Activated T-cell treated with anti-CD3 and anti-CD28 coated beads, Interleukin-2, amount 50 U/mL, for 24 hours (primary cell): Measurements from ENCODE around the gene STAM2.

Experiments
- DNase-seq: peaks from one replicate; pipeline ENCODE4 v3.0.0-alpha.2; 2020
- H3K27ac Mint-ChIP-seq: 2 replicates; pipeline ENCODE4 v1.8.0; 2020; ENCODE audit warnings: mild to moderate bottlenecking, mixed read lengths
- H3K27me3 Mint-ChIP-seq: 2 replicates; pipeline ENCODE4 v1.8.0; 2020; ENCODE audit warnings: mixed read lengths
- H3K36me3 Mint-ChIP-seq: 2 replicates; pipeline ENCODE4 v1.8.0; 2020; ENCODE audit warnings: low read depth, mixed read lengths
- H3K4me1 Mint-ChIP-seq: 2 replicates; pipeline ENCODE4 v1.8.0; 2020; ENCODE audit warnings: low read depth, mixed read lengths
- H3K4me3 Mint-ChIP-seq: 2 replicates; pipeline ENCODE4 v1.8.0; 2020; ENCODE audit warnings: mild to moderate bottlenecking, moderate library complexity, mixed read lengths
- H3K9me3 Mint-ChIP-seq: 2 replicates; pipeline ENCODE4 v1.8.0; 2020; ENCODE audit warnings: mixed read lengths

The STAM2 gene

DNA sequence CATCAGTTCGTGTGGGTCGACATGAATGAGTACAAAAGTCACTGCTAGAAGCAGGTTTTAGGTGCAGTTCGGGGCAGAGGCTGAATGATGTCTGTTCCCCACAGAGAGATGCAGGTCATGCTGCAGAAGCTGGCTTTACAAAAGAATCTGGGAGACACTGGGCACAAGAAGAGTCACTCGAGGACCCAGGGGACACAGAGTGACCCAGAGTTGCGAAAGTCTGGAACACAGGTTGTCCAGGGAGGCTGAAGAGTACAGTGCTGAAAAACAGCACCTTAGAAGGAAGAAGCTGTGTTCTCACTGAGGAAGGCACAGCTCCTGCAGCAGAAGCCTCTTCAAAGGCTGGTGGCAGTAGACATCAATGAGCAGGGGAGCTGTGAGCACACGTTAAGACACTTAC lies 91.5 kb downstream of the STAM2 start:
- Mint-ChIP-seq H3K4me3 (no peak overlapping the region), H3K27me3 (peaks cover 4% of the 10 kb centered on the region), H3K4me1 (no peaks in the 10 kb centered on the region), H3K27ac (no peak overlapping the region), H3K36me3 (no peaks in the 10 kb centered on the region), H3K9me3 (no peaks in the 10 kb centered on the region)
- no peak for DNase-seq

- no peaks in the 10 kb centered on the region for H3K4me1 Mint-ChIP-seq
- H3K27me3 Mint-ChIP-seq, result peaks cover under 1% of the 10 kb centered on the region
- no peak overlapping the region for H3K27ac Mint-ChIP-seq
- no peaks in the 10 kb centered on the region for H3K9me3 Mint-ChIP-seq
- no peaks in the 10 kb centered on the region for H3K36me3 Mint-ChIP-seq
- no peak for DNase-seq
- no peak overlapping the region for H3K4me3 Mint-ChIP-seq
Measured at GRCh38 chr2:152083202-152083875, 92.2 kb downstream of the STAM2 start.

DNA sequence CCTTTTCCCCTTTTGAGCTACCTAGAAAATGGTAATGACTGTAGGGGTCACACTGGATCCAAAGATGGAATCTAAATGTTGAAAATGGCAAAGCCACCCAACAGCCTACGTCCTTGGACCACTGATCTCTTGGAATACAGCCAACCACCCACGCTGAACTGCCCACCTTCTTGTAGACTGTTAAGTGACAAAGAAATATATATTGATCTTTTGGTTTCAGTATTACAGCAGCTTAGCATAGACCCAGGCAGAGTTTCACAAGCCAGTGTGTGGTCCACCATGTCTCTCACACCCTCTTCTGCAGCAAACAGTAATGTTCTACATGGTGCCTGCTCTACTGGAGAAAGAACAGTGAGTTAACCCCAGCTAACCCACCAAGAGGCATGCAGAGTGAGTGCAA lies 96.9 kb downstream of the STAM2 start:
- H3K27me3 Mint-ChIP-seq, result no peaks in the 10 kb centered on the region
- no peak overlapping the region for H3K4me3 Mint-ChIP-seq
- no peak for DNase-seq
- H3K36me3 Mint-ChIP-seq, result no peaks in the 10 kb centered on the region
- H3K27ac Mint-ChIP-seq, result no peak overlapping the region
- H3K9me3 Mint-ChIP-seq, result no peaks in the 10 kb centered on the region
- no peaks in the 10 kb centered on the region for H3K4me1 Mint-ChIP-seq

GRCh38 chr2:152078023-152078422 lies 97.5 kb downstream of the STAM2 start:
- Mint-ChIP-seq H3K4me1 (no peaks in the 10 kb centered on the region), H3K4me3 (no peak overlapping the region), H3K9me3 (no peaks in the 10 kb centered on the region), H3K27ac (no peak overlapping the region), H3K36me3 (no peaks in the 10 kb centered on the region), H3K27me3 (no peaks in the 10 kb centered on the region)
- no peak for DNase-seq

DNA sequence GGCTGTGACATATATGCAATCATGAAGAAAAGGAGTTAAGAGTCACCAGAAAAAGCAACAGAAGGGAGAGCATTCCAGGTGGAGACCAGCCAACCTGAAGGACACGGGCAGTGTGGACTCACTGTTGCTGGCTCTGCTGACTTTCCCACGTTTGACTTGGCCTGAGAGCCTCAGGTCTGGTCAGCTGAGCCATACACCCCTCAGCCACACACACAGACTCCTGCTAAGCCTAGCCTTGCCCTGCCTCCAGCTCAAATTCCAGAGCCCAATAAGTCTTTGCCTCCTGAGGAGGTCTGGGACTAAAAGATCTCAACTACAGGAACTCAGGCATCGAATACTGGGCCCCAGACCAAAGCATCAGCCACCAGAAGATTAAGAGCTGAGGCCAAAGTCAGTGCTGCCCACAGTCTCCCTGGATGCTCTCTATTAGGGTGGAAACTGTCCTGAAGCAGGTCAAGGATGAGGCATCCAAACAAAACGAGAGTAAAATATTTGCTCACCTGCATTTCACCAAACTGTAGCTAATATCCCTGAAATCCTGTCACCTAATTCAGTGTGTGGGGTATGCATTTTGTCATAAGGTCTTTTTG lies 100.0 kb downstream of the STAM2 start:
- no peak overlapping the region for H3K4me3 Mint-ChIP-seq
- no peaks in the 10 kb centered on the region for H3K9me3 Mint-ChIP-seq
- H3K4me1 Mint-ChIP-seq, result no peaks in the 10 kb centered on the region
- no peak overlapping the region for H3K27ac Mint-ChIP-seq
- H3K27me3 Mint-ChIP-seq, result no peaks in the 10 kb centered on the region
- no peak for DNase-seq
- H3K36me3 Mint-ChIP-seq, result no peaks in the 10 kb centered on the region

DNA sequence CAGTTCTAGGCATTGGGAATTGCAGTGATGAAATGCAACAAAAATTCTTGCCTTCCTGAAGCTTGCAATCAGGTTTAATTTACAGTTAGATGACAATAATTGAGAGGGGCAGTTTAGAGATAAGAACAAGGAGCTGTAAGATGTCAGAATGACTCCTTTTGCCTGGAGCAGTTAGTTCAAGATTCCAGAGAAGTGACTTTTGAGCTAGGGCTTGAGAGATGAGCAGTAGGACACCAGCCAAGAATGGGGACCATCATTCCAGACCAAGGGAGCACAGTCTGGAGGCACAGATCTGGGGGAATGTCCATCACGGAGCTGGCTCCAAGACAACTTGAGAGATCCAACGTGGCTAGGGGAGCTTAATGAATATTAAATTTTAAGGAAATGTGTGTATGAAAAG lies 103.6 kb downstream of the STAM2 start:
- H3K36me3 Mint-ChIP-seq, result no peaks in the 10 kb centered on the region
- DNase-seq, result no peak
- no peak overlapping the region for H3K4me3 Mint-ChIP-seq
- H3K27me3 Mint-ChIP-seq, result no peaks in the 10 kb centered on the region
- no peaks in the 10 kb centered on the region for H3K4me1 Mint-ChIP-seq
- no peak overlapping the region for H3K27ac Mint-ChIP-seq
- no peaks in the 10 kb centered on the region for H3K9me3 Mint-ChIP-seq

- Mint-ChIP-seq H3K27ac (no peak overlapping the region), H3K4me3 (no peak overlapping the region), H3K36me3 (no peaks in the 10 kb centered on the region), H3K9me3 (no peaks in the 10 kb centered on the region), H3K27me3 (no peaks in the 10 kb centered on the region), H3K4me1 (no peaks in the 10 kb centered on the region)
- no peak for DNase-seq
Measured at GRCh38 chr2:152071518-152071917, 104.0 kb downstream of the STAM2 start.

DNA sequence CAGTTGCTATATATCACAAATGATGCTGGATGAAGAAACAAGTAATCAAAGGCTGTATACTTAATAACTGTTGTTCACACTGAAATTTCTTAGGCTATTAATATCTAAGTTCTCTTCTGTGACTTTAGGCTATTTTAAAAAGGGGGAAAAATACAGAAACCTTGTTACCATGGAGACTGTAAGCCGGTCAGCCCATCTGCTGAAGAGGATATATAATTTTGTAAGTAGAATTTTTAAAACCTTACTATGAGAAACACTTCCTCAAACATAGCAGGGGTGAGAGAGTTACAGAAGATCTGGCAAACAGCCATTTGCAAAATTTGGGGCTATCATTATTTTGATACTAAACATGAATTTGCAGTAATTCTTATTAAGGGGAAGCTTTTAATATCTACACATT lies 104.5 kb downstream of the STAM2 start:
- no peaks in the 10 kb centered on the region for H3K27me3 Mint-ChIP-seq
- H3K4me3 Mint-ChIP-seq, result no peak overlapping the region
- no peak for DNase-seq
- H3K36me3 Mint-ChIP-seq, result no peaks in the 10 kb centered on the region
- no peak overlapping the region for H3K27ac Mint-ChIP-seq
- H3K9me3 Mint-ChIP-seq, result no peaks in the 10 kb centered on the region
- no peaks in the 10 kb centered on the region for H3K4me1 Mint-ChIP-seq

DNA sequence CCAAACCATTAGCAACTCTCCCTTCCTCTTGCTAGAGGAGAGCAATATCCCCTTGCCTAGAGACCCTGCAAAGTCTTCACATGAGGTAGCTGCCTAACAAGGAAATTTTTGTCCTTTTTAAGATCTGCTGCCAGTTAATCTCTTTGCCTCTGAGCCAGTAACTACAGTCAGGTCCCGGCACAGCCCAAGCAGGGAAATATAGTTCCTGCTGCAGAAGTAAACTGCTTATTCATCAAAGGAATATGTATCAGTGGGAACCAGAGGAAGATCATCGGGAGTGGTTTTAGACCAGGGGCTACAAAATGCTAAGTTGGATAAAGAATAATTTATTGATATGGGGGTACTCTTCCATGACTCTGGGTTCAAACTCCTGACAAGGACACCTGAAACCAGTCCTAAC lies 107.3 kb downstream of the STAM2 start:
- no peaks in the 10 kb centered on the region for H3K36me3 Mint-ChIP-seq
- H3K4me3 Mint-ChIP-seq, result no peak overlapping the region
- no peak overlapping the region for H3K27ac Mint-ChIP-seq
- no peaks in the 10 kb centered on the region for H3K9me3 Mint-ChIP-seq
- DNase-seq, result no peak
- peaks cover 6% of the 10 kb centered on the region for H3K27me3 Mint-ChIP-seq
- no peaks in the 10 kb centered on the region for H3K4me1 Mint-ChIP-seq

DNA sequence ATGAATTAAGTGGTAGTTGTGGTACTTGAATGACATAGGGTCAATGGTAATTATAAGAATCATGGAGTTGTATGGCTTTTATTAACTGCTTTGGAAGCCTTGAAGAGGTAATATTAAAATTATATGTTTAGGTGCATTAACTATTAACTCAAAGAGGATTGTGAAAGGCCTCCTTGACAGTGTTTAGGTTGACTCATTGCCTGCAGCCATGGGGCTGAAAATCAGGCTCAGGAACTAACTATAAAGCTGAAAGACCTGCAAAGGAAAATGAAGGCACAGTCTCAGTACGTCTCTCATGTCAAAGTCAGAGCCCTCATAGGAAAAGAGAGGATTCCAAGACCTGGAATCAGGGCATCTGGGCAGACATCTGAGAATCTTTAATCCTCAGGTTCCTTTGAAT lies 107.7 kb downstream of the STAM2 start:
- H3K9me3 Mint-ChIP-seq, result no peaks in the 10 kb centered on the region
- H3K4me3 Mint-ChIP-seq, result no peak overlapping the region
- no peak for DNase-seq

More for the DNA sequence above, 107.7 kb downstream of the STAM2 start:
- no peak overlapping the region for H3K27ac Mint-ChIP-seq
- H3K4me1 Mint-ChIP-seq, result no peaks in the 10 kb centered on the region
- H3K27me3 Mint-ChIP-seq, result peaks cover 8% of the 10 kb centered on the region
- no peaks in the 10 kb centered on the region for H3K36me3 Mint-ChIP-seq
